Heart right ventricle (tissue), 16 donors: Measurements from ENCODE around the gene KLK11. TPM values are rescaled to one million over a fixed set of nuclear protein-coding genes. Genes with fewer than 3 reads are reported as not detected.

Experiments
- ATAC-seq, 8 donors: fragments of 200-7000 bp; cut with Tn5 transposase; one replicate each; pipeline ENCODE4 v1.9.1; 2020; ENCODE audit warnings: mild to moderate bottlenecking in 8 of 8, moderate library complexity in 8 of 8, moderate number of reproducible peaks in 1 of 8
- DNase-seq, 2 donors: peaks; one replicate each; pipeline ENCODE4 v3.0.0-alpha.2; 2020
- H3K27ac ChIP-seq, 10 donors: fragments of 200-600 bp; sonication (generic) in 2 of 10; one replicate each; pipeline versions ENCODE4 v1.5.0 to v1.8.0; 2020 to 2022; ENCODE audit warnings: mild to moderate bottlenecking in 3 of 10
- H3K27me3 ChIP-seq, 7 donors: fragments of 200-600 bp; one replicate each; pipeline ENCODE4 v1.8.0; 2021 to 2022; ENCODE audit warnings: mild to moderate bottlenecking in 2 of 7
- H3K36me3 ChIP-seq, 9 donors: fragments of 200-600 bp; sonication (generic) in 1 of 9; one replicate each; pipeline versions ENCODE4 v1.5.0 to v1.8.0; 2020 to 2022; ENCODE audit warnings: mild to moderate bottlenecking in 2 of 9
- H3K4me1 ChIP-seq, 9 donors: fragments of 200-600 bp; sonication (generic) in 1 of 9; one replicate each; pipeline versions ENCODE4 v1.5.0 to v1.8.0; 2020 to 2022; ENCODE audit warnings: mild to moderate bottlenecking in 4 of 9
- H3K4me3 ChIP-seq, 10 donors: fragments of 200-600 bp; sonication (generic) in 2 of 10; one replicate each; pipeline versions ENCODE4 v1.5.0 to v1.8.0; 2020 to 2022; ENCODE audit warnings: mild to moderate bottlenecking in 7 of 10, moderate library complexity in 2 of 10
- H3K9me3 ChIP-seq, 11 donors: fragments of 200-600 bp in 10 of 11; sonication (generic) in 2 of 11; one replicate each; pipeline versions ENCODE4 v1.5.0 to v1.8.0; 2013 to 2022; ENCODE audit warnings: mild to moderate bottlenecking in 2 of 11, control low read depth in 1 of 11, moderate library complexity in 1 of 11
- WGBS, 2 donors: extraction: QIAGEN DNeasy Blood & Tissue Kit; methylation state at CpG; one replicate each; pipeline ENCODE4 v1.1.7; 2013; ENCODE audit warnings: inconsistent platforms in 1 of 2; 5-methylcytosine and 5-hydroxymethylcytosine counted together
- intact Hi-C, 10 donors: fragments of 100-400 bp; cut with DNase I; formaldehyde crosslinking; loops; one replicate each; pipeline versions ENCODE4 v1.11.1 to v1.14.2; 2022
- polyA plus RNA-seq, 2 donors: library from polyadenylated mRNA; stranded (reverse); fragments of 200-250 nt; gene quantifications; one replicate each; pipeline ENCODE4 v1.2.3, GENCODE V29; 2013
- total RNA-seq, 10 donors: library from RNA; stranded (reverse); fragmentation: NEBNext Ultra II Directional in 3 of 10; extraction: Animal tissue kit (Norgen Biotek cat#: 25700) in 3 of 10; gene quantifications; one replicate each; pipeline versions ENCODE4 v1.2.1 to v1.2.4, GENCODE V29; 2021 to 2023
- TF ChIP-seq, protein P1 (sequence below), 9 donors: fragments of 200-600 bp; sonication (generic) in 2 of 9; IDR thresholded peaks; one replicate each; pipeline versions ENCODE4 v1.5.0 to v1.8.0; 2021 to 2022; ENCODE audit warnings: antibody characterized with exemption in 9 of 9, mild to moderate bottlenecking in 5 of 9, moderate library complexity in 1 of 9
- donor health status: Arrhythmogenic right ventricular cardiomyopathy.
- donor health status: ischemic (EF 13 %, LVEDD 7.1; RV severe dilation, severe dysfunction).
- donor health status: healthy with polysubstance abuse.
- donor health status: DM: no; HTN: yes; CAD: no.
- donor health status: DM: no; HTN: no; CAD: no.
- donor health status: ischemic (EF 25% LVEDD 6.9; RV normal size, moderate dysfunction).
- donor health status: ischemic (EF 25% LVEDD 5.7; RV mildly dilated, moderate dysfunction).
- donor health status: healthy.
- donor health status: DM: yes; HTN: yes; CAD: no.
- donor health status: Ischemic cardiomyopathy.
- donor health status: ischemic (EF 35%, LVEDD 5.7; RV mildly dilated, moderate dysfunction).
- donor health status: nonischemic (EF 11% LVEDD 7.7; RV severe dilation, severe dysfunction).
- donor health status: DM: yes; HTN: yes; CAD: no.
- donor health status: PGD.
- donor health status: ischemic (EF 29% LVEDD 5.4; RV normal size, mild dysfunction).
- donor health status: nonischemic (EF 23%, LVEDD 6.1; RV moderate dilation, normal function).

KLK11 gene
- total and polyA plus RNA-seq, 12 donors = 0.27 to 0.59 (median 0.43) TPM; not detected in 6

- Histone ChIP-seq H3K4me3 (no peak overlapping the region), H3K9me3 (no peaks in the 10 kb centered on the region), H3K4me1 (peaks cover 0 to 16% (median 9%) of the 10 kb centered on the region in 9 donors), H3K36me3 (no peaks in the 10 kb centered on the region), H3K27ac (no peak overlapping the region), H3K27me3 (peaks cover 0 to 37% (median 18%) of the 10 kb centered on the region in 7 donors)
- TF ChIP-seq, protein P1, sequence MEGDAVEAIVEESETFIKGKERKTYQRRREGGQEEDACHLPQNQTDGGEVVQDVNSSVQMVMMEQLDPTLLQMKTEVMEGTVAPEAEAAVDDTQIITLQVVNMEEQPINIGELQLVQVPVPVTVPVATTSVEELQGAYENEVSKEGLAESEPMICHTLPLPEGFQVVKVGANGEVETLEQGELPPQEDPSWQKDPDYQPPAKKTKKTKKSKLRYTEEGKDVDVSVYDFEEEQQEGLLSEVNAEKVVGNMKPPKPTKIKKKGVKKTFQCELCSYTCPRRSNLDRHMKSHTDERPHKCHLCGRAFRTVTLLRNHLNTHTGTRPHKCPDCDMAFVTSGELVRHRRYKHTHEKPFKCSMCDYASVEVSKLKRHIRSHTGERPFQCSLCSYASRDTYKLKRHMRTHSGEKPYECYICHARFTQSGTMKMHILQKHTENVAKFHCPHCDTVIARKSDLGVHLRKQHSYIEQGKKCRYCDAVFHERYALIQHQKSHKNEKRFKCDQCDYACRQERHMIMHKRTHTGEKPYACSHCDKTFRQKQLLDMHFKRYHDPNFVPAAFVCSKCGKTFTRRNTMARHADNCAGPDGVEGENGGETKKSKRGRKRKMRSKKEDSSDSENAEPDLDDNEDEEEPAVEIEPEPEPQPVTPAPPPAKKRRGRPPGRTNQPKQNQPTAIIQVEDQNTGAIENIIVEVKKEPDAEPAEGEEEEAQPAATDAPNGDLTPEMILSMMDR (IDR thresholded peaks at IDR 0.05) = no peak
- DNase-seq = no peak
- ATAC-seq = peak in 1 of 8 donors; percentile 29
- intact Hi-C loops = no loop called here
- WGBS, 2 donors = 62 to 64% methylated on average over 7 of the region's 7 CpGs
Observed at GRCh38 chr19:51066393-51067186, 40.2 kb upstream of the KLK11 start.

DNA sequence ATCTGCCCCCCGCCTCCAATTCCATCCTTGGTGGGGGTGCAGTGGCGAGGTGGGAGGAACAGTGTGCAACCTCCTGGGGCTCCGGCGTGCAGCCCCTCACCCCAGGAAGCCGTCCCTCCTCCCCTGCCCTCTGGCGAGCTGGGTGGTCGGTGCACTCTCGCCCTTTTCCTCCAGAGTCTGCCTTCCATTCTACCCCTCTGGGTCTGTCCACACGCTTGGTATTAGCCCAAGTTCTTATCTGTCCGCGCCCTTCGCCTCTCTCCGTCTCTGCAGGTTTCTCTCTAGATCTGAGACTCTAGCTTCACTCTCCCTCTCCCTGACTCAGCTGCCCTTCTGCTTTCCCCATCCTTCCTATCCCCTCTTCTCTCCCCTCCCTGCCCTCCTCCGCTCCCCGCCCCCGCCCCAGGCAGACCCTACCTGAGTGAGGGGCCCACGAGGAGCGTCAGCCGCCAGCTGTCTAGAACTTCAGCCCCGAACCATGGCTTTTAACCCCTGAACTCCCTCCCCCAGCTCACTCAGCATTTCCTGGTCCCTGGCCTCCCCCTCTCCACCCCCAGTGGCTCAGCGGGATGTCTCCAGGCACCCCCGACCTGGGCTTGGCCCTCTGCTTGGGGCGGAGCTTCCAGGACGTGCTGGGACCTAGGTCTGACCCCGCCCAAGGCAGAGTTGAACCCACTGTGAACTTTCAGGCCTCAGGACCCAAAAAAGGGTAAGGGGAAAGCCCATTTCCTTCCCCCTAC is 39.0 kb upstream of the KLK11 start:
- no peaks in the 10 kb centered on the region for H3K9me3 ChIP-seq
- intact Hi-C loops = no loop called here
- DNase-seq (no peak), ATAC-seq (peak in 4 of 8 donors; percentile 8 to 52 (median 14))
- H3K27me3 ChIP-seq = peaks cover 0 to 37% (median 19%) of the 10 kb centered on the region in 7 donors
- no peaks in the 10 kb centered on the region for H3K36me3 ChIP-seq
- TF ChIP-seq, protein P1 (IDR thresholded peaks at IDR 0.05) = no peak
- H3K4me3 ChIP-seq = peak overlapping the region in 9 of 10 donors; percentile 17 to 46 (median 29)
- H3K4me1 ChIP-seq = peaks cover 0 to 16% (median 9%) of the 10 kb centered on the region in 9 donors
- peak overlapping the region in 3 of 10 donors; percentile 28 to 36 (median 31) for H3K27ac ChIP-seq
- 12 to 20% methylated on average over 25 of the region's 25 CpGs for WGBS, 2 donors

DNA sequence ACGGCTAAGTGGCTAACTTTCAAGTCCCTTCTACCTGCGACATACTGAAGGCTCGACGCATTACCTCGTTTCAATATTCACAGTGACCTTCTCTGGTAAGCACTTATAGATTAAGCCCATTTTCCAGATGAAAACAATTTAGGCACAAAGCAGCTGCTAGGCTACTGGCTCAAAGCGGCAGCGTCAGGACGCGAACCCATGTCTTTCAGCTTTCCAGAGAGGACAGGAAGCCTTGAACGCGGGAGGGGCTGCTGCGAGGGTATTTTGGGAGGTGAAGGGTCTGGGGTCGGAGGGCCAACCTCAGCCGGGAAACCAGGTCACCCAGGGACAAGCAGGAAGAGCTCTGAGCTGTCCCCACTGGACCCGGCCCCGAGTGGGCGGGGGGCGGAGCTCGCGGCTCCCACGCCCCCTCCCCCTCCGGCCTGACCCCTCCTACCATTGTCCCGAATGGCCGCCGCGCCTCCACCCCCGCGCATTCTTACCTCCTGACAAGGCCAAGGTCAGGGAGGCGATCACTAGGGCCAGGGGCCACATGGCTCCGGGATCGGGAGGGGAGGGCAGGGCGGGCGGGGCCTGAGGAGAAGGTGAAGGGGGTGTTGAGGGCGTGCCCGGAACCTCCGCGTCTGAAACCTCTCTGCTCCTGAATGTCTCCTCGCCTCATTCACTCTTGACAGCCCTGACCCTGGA is 38.3 kb upstream of the KLK11 start, which contains the start of gene KLK13:
Gene KLK13, minus strand, starts transcription at position 559 of the 687 bp plus-strand sequence. Its CDS starts 25 bp downstream, at position 534.
- Histone ChIP-seq H3K4me3 (peak within 1 kb of the TSS in 9 of 10 donors; percentile 17 to 46 (median 29)), H3K4me1 (peaks cover 0 to 16% (median 9%) of the 10 kb centered on the region in 9 donors), H3K27me3 (peaks cover 0 to 37% (median 21%) of the 10 kb centered on the region in 7 donors), H3K9me3 (no peaks in the 10 kb centered on the region), H3K36me3 (no peaks in the 10 kb centered on the region), H3K27ac (peak within 1 kb of the TSS in 3 of 10 donors; percentile 28 to 36 (median 31))
- DNase-seq (peak; percentile 51 to 60), ATAC-seq (peak; percentile 74 to 91 (median 88))
- WGBS, 2 donors = 10 to 13% methylated on average over 38 of the region's 38 CpGs
- intact Hi-C loops = no loop called here
- TF ChIP-seq, protein P1 (IDR thresholded peaks at IDR 0.05) = no peak

DNA sequence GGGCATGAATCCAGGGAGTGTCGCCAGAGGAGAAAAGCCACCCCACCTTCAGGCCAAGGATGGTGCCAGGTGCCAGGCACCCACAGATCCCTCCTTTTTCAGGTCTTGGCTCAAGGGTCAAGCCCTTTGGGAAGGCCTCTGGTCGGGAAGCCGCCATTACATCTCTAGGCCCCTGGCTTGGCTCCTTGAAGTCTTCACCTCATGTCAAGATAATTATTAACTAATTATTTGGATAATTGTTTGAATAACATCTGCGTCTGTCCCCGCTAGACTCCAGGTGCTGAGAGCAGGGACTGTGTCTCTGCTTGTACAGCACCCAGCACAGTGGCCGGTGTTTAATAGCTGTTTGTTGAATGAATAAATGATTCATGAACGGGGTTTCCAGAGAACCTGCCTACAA is 37.2 kb upstream of the KLK11 start:
- peaks cover 0 to 16% (median 9%) of the 10 kb centered on the region in 9 donors for H3K4me1 ChIP-seq
- WGBS, 2 donors = 90 to 91% methylated on average over 7 of the region's 7 CpGs
- intact Hi-C loops = no loop called here
- H3K27me3 ChIP-seq = peaks cover 0 to 42% (median 22%) of the 10 kb centered on the region in 7 donors
- no peak overlapping the region for H3K4me3 ChIP-seq
- H3K36me3 ChIP-seq = no peaks in the 10 kb centered on the region
- no peak overlapping the region for H3K27ac ChIP-seq
- DNase-seq (no peak), ATAC-seq (no peak)
- TF ChIP-seq, protein P1 (IDR thresholded peaks at IDR 0.05) = no peak
- H3K9me3 ChIP-seq = no peaks in the 10 kb centered on the region
